SU-DHL-6 (cell line): ENCODE results near the gene G0S2.

Source experiments
- H2AFZ ChIP-seq: fragments of 200-600 bp; sonication (generic); 2 replicates; pipeline ENCODE4 v1.6.1; 2014; ENCODE audit warnings: low read depth, mild to moderate bottlenecking, moderate library complexity, mixed read lengths, antibody characterized with exemption, low read length; ENCODE audit not compliant: severe bottlenecking
- H3F3A ChIP-seq: fragments of 200-600 bp; shearing (Covaris generic); 2 replicates; pipeline ENCODE4 v1.6.0; 2016; ENCODE audit warnings: antibody characterized with exemption, mild to moderate bottlenecking; ENCODE audit not compliant: insufficient read depth
- H3K27ac ChIP-seq: fragments of 200-600 bp; sonication (generic); 2 replicates; pipeline ENCODE4 v1.5.1; 2016; ENCODE audit warnings: low read depth, mild to moderate bottlenecking, low read length, moderate library complexity, mixed read lengths
- H3K27me3 ChIP-seq: fragments of 200-600 bp; sonication (generic), shearing (Covaris generic); 2 replicates; pipeline ENCODE4 v1.6.0; 2014; ENCODE audit warnings: mild to moderate bottlenecking, low read length
- H3K36me3 ChIP-seq: fragments of 200-600 bp; sonication (generic); 2 replicates; pipeline ENCODE4 v1.6.1; 2014; ENCODE audit warnings: mild to moderate bottlenecking, low read length, mixed read lengths
- H3K4me2 ChIP-seq: fragments of 300-600, 200-600 bp; shearing (Covaris generic), sonication (generic); 2 replicates; pipeline ENCODE4 v1.6.0; 2014; ENCODE audit warnings: low read length, low read depth, mild to moderate bottlenecking; ENCODE audit not compliant: poor library complexity, severe bottlenecking
- H3K4me3 ChIP-seq: fragments of 200-600 bp; sonication (generic); 2 replicates; pipeline ENCODE4 v1.5.1; 2014; ENCODE audit warnings: antibody characterized with exemption, low read length, mild to moderate bottlenecking, mixed read lengths; ENCODE audit not compliant: insufficient read depth, poor library complexity, severe bottlenecking
- H3K79me2 ChIP-seq: fragments of 200-600 bp; sonication (generic); 2 replicates; pipeline ENCODE4 v1.6.1; 2014; ENCODE audit warnings: mild to moderate bottlenecking, low read length, moderate library complexity; ENCODE audit not compliant: insufficient read depth
- H3K9ac ChIP-seq: fragments of 200-600 bp; sonication (generic); 2 replicates; pipeline ENCODE4 v1.7.0; 2014; ENCODE audit warnings: mild to moderate bottlenecking, low read length
- H3K9me2 ChIP-seq: fragments of 200-600 bp; sonication (generic); replicated peaks from 2 replicates; pipeline ENCODE4 v1.6.1; 2014; ENCODE audit warnings: low read length; ENCODE audit not compliant: insufficient read depth
- H3K9me3 ChIP-seq: fragments of 200-600 bp; sonication (generic); 2 replicates; pipeline ENCODE4 v1.6.1; 2014; ENCODE audit warnings: low read length, mixed read lengths; ENCODE audit not compliant: insufficient read depth
- H4K20me1 ChIP-seq: fragments of 200-600 bp; sonication (generic); 2 replicates; pipeline ENCODE4 v1.6.1; 2014; ENCODE audit warnings: low read depth, mild to moderate bottlenecking, antibody characterized with exemption, low read length, moderate library complexity, mixed read lengths
- CTCF ChIP-seq: fragments of 200-600 bp; sonication (generic); IDR thresholded peaks from one replicate; pipeline ENCODE4 v1.5.1; 2017; ENCODE audit warnings: antibody characterized with exemption, mild to moderate bottlenecking, low read length, moderate library complexity; ENCODE audit not compliant: insufficient read depth, poor library complexity, severe bottlenecking
- EZH2phosphoT487 ChIP-seq: fragments of 200-600 bp; sonication (generic), shearing (Covaris generic); conservative IDR thresholded peaks from 2 replicates; pipeline ENCODE4 v1.6.1; 2018; ENCODE audit warnings: mild to moderate bottlenecking, antibody characterized with exemption, low read length, moderate library complexity, mixed read lengths

G0S2 gene

DNA sequence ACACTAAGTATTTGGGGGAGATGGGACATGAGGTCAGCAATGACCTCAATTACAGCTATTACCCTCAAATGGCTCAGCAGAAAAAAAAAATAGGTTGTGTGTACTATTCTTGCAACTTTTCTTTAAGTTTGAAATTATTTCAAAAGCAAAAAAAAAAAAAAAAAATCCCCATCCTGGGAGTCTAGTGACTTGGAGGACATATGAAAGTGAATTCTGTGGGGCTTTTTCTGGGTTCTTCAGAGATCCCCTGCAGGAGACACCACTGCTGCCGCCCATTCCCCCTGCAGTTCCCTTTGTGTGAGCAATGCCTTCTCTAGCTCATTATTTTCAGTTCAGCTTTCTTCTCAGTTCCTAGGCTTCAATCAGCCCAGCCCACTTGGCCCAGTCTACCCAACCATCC, 46.1 kb downstream of the G0S2 start:
- Histone ChIP-seq H3K9me2 (no peaks in the 10 kb centered on the region), H3F3A (no peaks in the 10 kb centered on the region), H3K9ac (no peak overlapping the region), H3K4me2 (no peak overlapping the region), H3K27ac (no peak overlapping the region), H3K9me3 (no peaks in the 10 kb centered on the region), H3K36me3 (no peaks in the 10 kb centered on the region), H3K27me3 (no peaks in the 10 kb centered on the region), H3K79me2 (no peaks in the 10 kb centered on the region), H4K20me1 (no peaks in the 10 kb centered on the region), H2AFZ (no peak overlapping the region), H3K4me3 (no peak overlapping the region)
- TF ChIP-seq CTCF = no peak
- TF ChIP-seq EZH2phosphoT487 = no peak

DNA sequence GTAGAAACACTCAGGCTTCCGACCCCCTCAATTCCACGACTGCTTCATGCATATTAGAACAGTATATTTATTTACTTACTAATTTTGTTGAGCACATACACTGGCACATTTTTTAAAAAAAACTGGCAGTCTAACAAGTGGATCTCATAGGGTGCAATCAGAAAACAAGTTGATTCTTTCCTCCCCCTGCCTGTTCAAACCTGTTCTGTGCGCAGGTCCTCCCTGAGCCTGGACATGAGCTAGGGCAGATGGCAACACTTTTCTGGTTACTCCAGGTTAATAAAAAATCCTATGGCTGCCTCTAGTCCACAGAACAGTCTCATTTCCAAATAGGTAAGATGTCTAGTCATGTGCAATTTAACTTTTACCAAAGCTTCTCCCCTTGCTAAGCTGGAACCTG, 48.1 kb downstream of the G0S2 start:
- H3K27me3 ChIP-seq = no peaks in the 10 kb centered on the region
- no peaks in the 10 kb centered on the region for H3K36me3 ChIP-seq
- no peaks in the 10 kb centered on the region for H3K9me2 ChIP-seq
- H3F3A ChIP-seq = no peaks in the 10 kb centered on the region
- H3K4me2 ChIP-seq = no peak overlapping the region
- no peaks in the 10 kb centered on the region for H4K20me1 ChIP-seq
- no peak overlapping the region for H2AFZ ChIP-seq
- no peaks in the 10 kb centered on the region for H3K9me3 ChIP-seq
- no peak overlapping the region for H3K4me3 ChIP-seq
- no peak overlapping the region for H3K9ac ChIP-seq
- TF ChIP-seq EZH2phosphoT487 (no peak), CTCF (no peak)
- H3K79me2 ChIP-seq = no peaks in the 10 kb centered on the region
- H3K27ac ChIP-seq = no peak overlapping the region

GRCh38 chr1:209723756-209724693, 48.8 kb downstream of the G0S2 start:
- Histone ChIP-seq H3K79me2 (no peaks in the 10 kb centered on the region), H3F3A (no peaks in the 10 kb centered on the region), H3K4me3 (no peak overlapping the region), H3K27me3 (no peaks in the 10 kb centered on the region), H3K9ac (no peak overlapping the region), H3K4me2 (no peak overlapping the region), H2AFZ (no peak overlapping the region), H3K27ac (no peak overlapping the region), H3K9me2 (no peaks in the 10 kb centered on the region), H3K9me3 (no peaks in the 10 kb centered on the region), H4K20me1 (no peaks in the 10 kb centered on the region), H3K36me3 (no peaks in the 10 kb centered on the region)
- no peak for TF ChIP-seq CTCF
- no peak for TF ChIP-seq EZH2phosphoT487
